Liver (tissue), 3 donors: ENCODE data around the gene KCNC2.

Experiments
- EGR1 ChIP-seq, 2 donors: IDR thresholded peaks; 2 replicates each; pipeline ENCODE4 v1.6.1; 2016 to 2018; ENCODE audit warnings: antibody characterized with exemption in 2 of 2, low read depth in 2 of 2
- JUND ChIP-seq, 2 donors: IDR thresholded peaks; 2 replicates each; pipeline ENCODE4 v1.6.1; 2016; ENCODE audit warnings: antibody characterized with exemption in 2 of 2
- RAD21 ChIP-seq, 2 donors: IDR thresholded peaks; 2 replicates each; pipeline ENCODE4 v1.6.1; 2016; ENCODE audit warnings: antibody characterized with exemption in 2 of 2, mild to moderate bottlenecking in 2 of 2
- TAF1 ChIP-seq: conservative IDR thresholded peaks from 2 replicates; pipeline ENCODE4 v1.6.1; 2016; ENCODE audit warnings: antibody characterized with exemption, mild to moderate bottlenecking
- TF ChIP-seq, protein P1 (sequence below): fragments of 150-350 bp; IDR thresholded peaks from 2 replicates; pipeline ENCODE4 v1.5.1; 2017; ENCODE audit warnings: improper control_type of control experiment, low read depth, low read length; ENCODE audit not compliant: missing input control
- donor health status: healthy.
- donor health status: healthy.

DNA sequence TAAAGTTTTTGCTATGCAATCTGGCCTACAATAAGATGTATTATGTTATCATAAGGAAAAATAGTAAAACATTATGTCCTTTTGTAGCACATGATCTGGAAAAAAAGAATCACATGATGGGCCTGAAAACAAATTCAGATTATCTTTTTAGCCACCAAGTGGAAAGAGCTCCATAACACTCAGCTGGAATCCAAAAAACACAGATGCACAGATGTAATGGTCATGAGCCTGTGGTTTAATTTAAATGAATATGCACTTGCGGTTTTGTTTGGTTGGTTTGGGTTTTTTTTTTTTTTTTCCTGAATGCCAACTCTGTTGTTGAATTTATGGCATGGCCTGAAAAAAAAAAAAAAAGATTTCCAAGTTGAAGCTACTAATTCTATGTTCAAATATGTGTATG, 4.1 kb downstream of the KCNC2 start:
- TF ChIP-seq RAD21 (IDR thresholded peaks at IDR 0.05) (no peak), JUND (IDR thresholded peaks at IDR 0.05) (no peak), EGR1 (IDR thresholded peaks at IDR 0.05; ENCODE audit: low read depth in 2 of 2) (no peak), TAF1 (no peak)
- TF ChIP-seq, protein P1, sequence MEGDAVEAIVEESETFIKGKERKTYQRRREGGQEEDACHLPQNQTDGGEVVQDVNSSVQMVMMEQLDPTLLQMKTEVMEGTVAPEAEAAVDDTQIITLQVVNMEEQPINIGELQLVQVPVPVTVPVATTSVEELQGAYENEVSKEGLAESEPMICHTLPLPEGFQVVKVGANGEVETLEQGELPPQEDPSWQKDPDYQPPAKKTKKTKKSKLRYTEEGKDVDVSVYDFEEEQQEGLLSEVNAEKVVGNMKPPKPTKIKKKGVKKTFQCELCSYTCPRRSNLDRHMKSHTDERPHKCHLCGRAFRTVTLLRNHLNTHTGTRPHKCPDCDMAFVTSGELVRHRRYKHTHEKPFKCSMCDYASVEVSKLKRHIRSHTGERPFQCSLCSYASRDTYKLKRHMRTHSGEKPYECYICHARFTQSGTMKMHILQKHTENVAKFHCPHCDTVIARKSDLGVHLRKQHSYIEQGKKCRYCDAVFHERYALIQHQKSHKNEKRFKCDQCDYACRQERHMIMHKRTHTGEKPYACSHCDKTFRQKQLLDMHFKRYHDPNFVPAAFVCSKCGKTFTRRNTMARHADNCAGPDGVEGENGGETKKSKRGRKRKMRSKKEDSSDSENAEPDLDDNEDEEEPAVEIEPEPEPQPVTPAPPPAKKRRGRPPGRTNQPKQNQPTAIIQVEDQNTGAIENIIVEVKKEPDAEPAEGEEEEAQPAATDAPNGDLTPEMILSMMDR, result no peak
